HG03378 (cell line): ENCODE measurements around the gene PASK.

ENCODE experiments used
- ATAC-seq: cut with Tn5 transposase; IDR thresholded peaks from one replicate; pipeline ENCODE4 v1.9.1; 2021; ENCODE audit warnings: mild to moderate bottlenecking, moderate library complexity; ENCODE audit not compliant: unreplicated experiment

Gene PASK

GRCh38 chr2:241088376-241088775 lies 60.9 kb downstream of the PASK start:
- ATAC-seq, result no peak

GRCh38 chr2:241087420-241088268 lies 61.6 kb downstream of the PASK start:
- ATAC-seq, result no peak

GRCh38 chr2:241084856-241085444 lies 64.3 kb downstream of the PASK start:
- no peak for ATAC-seq

GRCh38 chr2:241083091-241083415 lies 66.2 kb downstream of the PASK start:
- ATAC-seq, result no peak

- no peak for ATAC-seq
Observed at GRCh38 chr2:241082341-241083090, 66.8 kb downstream of the PASK start.

- ATAC-seq, result no peak
Observed at GRCh38 chr2:241081643-241082340, 67.5 kb downstream of the PASK start.

- ATAC-seq, result no peak
Observed at GRCh38 chr2:241081190-241081642, 68.1 kb downstream of the PASK start.

- no peak for ATAC-seq
Observed at GRCh38 chr2:241080405-241081189, 68.7 kb downstream of the PASK start.

GRCh38 chr2:241074901-241075540 lies 74.3 kb downstream of the PASK start:
- no peak for ATAC-seq

- ATAC-seq, result no peak
Observed at GRCh38 chr2:241074065-241074818, 75.0 kb downstream of the PASK start.

- no peak for ATAC-seq
Observed at GRCh38 chr2:241073166-241074064, 75.9 kb downstream of the PASK start.

- no peak for ATAC-seq
Observed at GRCh38 chr2:241072553-241073165, 76.6 kb downstream of the PASK start.

GRCh38 chr2:241072151-241072550 lies 77.1 kb downstream of the PASK start:
- no peak for ATAC-seq

- ATAC-seq, result no peak
Observed at GRCh38 chr2:241071677-241072111, 77.6 kb downstream of the PASK start.

- no peak for ATAC-seq
Observed at GRCh38 chr2:241070811-241071676, 78.2 kb downstream of the PASK start.

- ATAC-seq, result no peak
Observed at GRCh38 chr2:241070361-241070760, 78.9 kb downstream of the PASK start.

- ATAC-seq, result no peak
Observed at GRCh38 chr2:241069821-241070281, 79.4 kb downstream of the PASK start.
